Panc1 (cell line): ENCODE results near the gene C2CD2. TPM values are rescaled to one million over a fixed set of nuclear protein-coding genes. Genes with fewer than 3 reads are reported as not detected.

Experiments
- ATAC-seq: fragments of 200-7000 bp; cut with Tn5 transposase; 2 replicates; pipeline ENCODE4 v1.9.1; 2020; ENCODE audit warnings: mild to moderate bottlenecking, moderate library complexity
- BruUV-seq: library from RNA; stranded (reverse); fragments of 400-500 nt; replicated peaks from 2 replicates; lab custom pipeline; 2021; lab: Mats Ljungman, UMichigan
- CTCF ChIA-PET: fragments of 300-600 bp; sonication (Branson Sonifier 250); formaldehyde crosslinking; loops from one replicate; lab custom pipeline; 2022; ENCODE audit warnings: antibody characterized with exemption; lab: Charles Lee
- POLR2A ChIA-PET: fragments of 300-600 bp; sonication (Branson Sonifier 250); formaldehyde crosslinking; loops from one replicate; lab custom pipeline; 2022; ENCODE audit warnings: antibody characterized with exemption; lab: Charles Lee
- DNase-seq: peaks from one replicate; pipeline ENCODE4 v3.0.0-alpha.2; 2010; ENCODE audit warnings: low read depth, low spot score
- H3K27ac ChIP-seq: 2 replicates; pipeline ENCODE4 v1.5.1; 2011; ENCODE audit warnings: mild to moderate bottlenecking, low read length, inconsistent platforms
- H3K27me3 ChIP-seq: fragments of 200-500 bp; sonication (Bioruptor generic); 2 replicates; pipeline ENCODE4 v1.6.0; 2014; ENCODE audit warnings: low read length, inconsistent platforms; ENCODE audit not compliant: control insufficient read depth, insufficient read depth
- H3K36me3 ChIP-seq: fragments of 200-500 bp; sonication (Bioruptor generic); 2 replicates; pipeline ENCODE4 v1.5.1; 2014; ENCODE audit warnings: inconsistent platforms, mild to moderate bottlenecking, low read length, moderate library complexity; ENCODE audit not compliant: control insufficient read depth, insufficient read depth
- H3K4me1 ChIP-seq: 2 replicates; pipeline ENCODE4 v1.5.1; 2011; ENCODE audit warnings: inconsistent platforms, mild to moderate bottlenecking, low read length, moderate library complexity; ENCODE audit not compliant: control insufficient read depth, insufficient read depth
- H3K4me3 ChIP-seq, 2 experiments: 2 replicates each; pipeline ENCODE4 v1.5.1; 2011 to 2012; ENCODE audit warnings: low read depth in 2 of 2, low read length in 2 of 2, mild to moderate bottlenecking in 2 of 2, inconsistent platforms in 1 of 2, moderate library complexity in 1 of 2
- H3K9me3 ChIP-seq: fragments of 200-500 bp; sonication (Bioruptor generic); 2 replicates; pipeline ENCODE4 v1.5.1; 2014; ENCODE audit warnings: low read depth, mild to moderate bottlenecking, inconsistent platforms, low read length, moderate library complexity; ENCODE audit not compliant: control insufficient read depth, insufficient read depth
- CTCF ChIP-seq: fragments of 450-650 bp; IDR thresholded peaks from 2 replicates; pipeline ENCODE4 v1.5.1; 2017; ENCODE audit warnings: mild to moderate bottlenecking
- POLR2AphosphoS5 ChIP-seq: IDR thresholded peaks from 2 replicates; pipeline ENCODE4 v1.6.1; 2012; ENCODE audit warnings: mild to moderate bottlenecking, low read depth, low read length, moderate library complexity
- REST ChIP-seq, 2 experiments: IDR thresholded peaks; 2 replicates each; pipeline ENCODE4 v1.6.1; 2011 to 2012; ENCODE audit warnings: low read depth in 2 of 2, control low read depth in 1 of 2, low read length in 1 of 2, mild to moderate bottlenecking in 1 of 2, moderate library complexity in 1 of 2; ENCODE audit not compliant: insufficient read depth in 1 of 2
- SIN3A ChIP-seq: IDR thresholded peaks from 2 replicates; pipeline ENCODE4 v1.6.1; 2012; ENCODE audit warnings: low read depth, mild to moderate bottlenecking, low read length, moderate library complexity, borderline replicate concordance; ENCODE audit not compliant: insufficient read depth
- TCF7L2 ChIP-seq: IDR thresholded peaks from 2 replicates; pipeline ENCODE4 v1.6.1; 2011; ENCODE audit warnings: mild to moderate bottlenecking, low read depth, low read length, inconsistent platforms
- in situ Hi-C: cut with HindIII; loops from 2 replicates; pipeline ENCODE4 v1.10.0; 2016; ENCODE audit warnings: low sequenced_read_pairs, low pct_unique_long_range_greater_than_20kb
- intact Hi-C: fragments of 100-400 bp; cut with micrococcal nuclease; formaldehyde crosslinking; loops from one replicate; pipeline ENCODE4 v1.10.0; 2022; ENCODE audit not compliant: unreplicated experiment
- total RNA-seq: library from RNA; stranded (reverse); gene quantifications from one replicate; pipeline ENCODE4 v1.2.1, GENCODE V29; 2021; ENCODE audit not compliant: unreplicated experiment

Gene C2CD2
- total RNA-seq, 1 experiment from 2014 or later: 14.0 TPM

GRCh38 chr21:41856572-41856971, 97.2 kb downstream of the C2CD2 start:
- no peak for DNase-seq
- BruUV-seq: no TSS peak
- H3K27ac ChIP-seq: no peak overlapping the region
- intact Hi-C loops (no loop called here), in situ Hi-C loops (no loop called here)
- H3K9me3 ChIP-seq: no peaks in the 10 kb centered on the region
- H3K36me3 ChIP-seq: no peaks in the 10 kb centered on the region
- no peak for ATAC-seq
- H3K4me3 ChIP-seq: no peak overlapping the region
- H3K4me1 ChIP-seq: no peaks in the 10 kb centered on the region
- TF ChIP-seq REST (IDR thresholded peaks at IDR 0.05; ENCODE audit: insufficient read depth in 1 of 2, low read depth in 2 of 2, low read length in 1 of 2) (no peak), POLR2AphosphoS5 (no peak), TCF7L2 (no peak), CTCF (no peak), SIN3A (no peak)
- CTCF ChIA-PET: no interaction called here
- POLR2A ChIA-PET: no interaction called here
- no peaks in the 10 kb centered on the region for H3K27me3 ChIP-seq

- POLR2A ChIA-PET: no interaction called here
- in situ Hi-C loops: no loop called here
- no peaks in the 10 kb centered on the region; the same call in 1 of the 2 replicates for H3K36me3 ChIP-seq
- H3K27ac ChIP-seq: no peak overlapping the region
- no TSS peak for BruUV-seq
- no peaks in the 10 kb centered on the region for H3K9me3 ChIP-seq
- H3K4me3 ChIP-seq: no peak overlapping the region
- no peaks in the 10 kb centered on the region for H3K4me1 ChIP-seq
- ATAC-seq (no peak), DNase-seq (no peak)
- CTCF ChIA-PET: no interaction called here
- H3K27me3 ChIP-seq: no peaks in the 10 kb centered on the region
- intact Hi-C loops: no loop called here
- TF ChIP-seq REST (IDR thresholded peaks at IDR 0.05; ENCODE audit: insufficient read depth in 1 of 2, low read depth in 2 of 2, low read length in 1 of 2): no peak
- TF ChIP-seq POLR2AphosphoS5: no peak
- TF ChIP-seq CTCF: no peak
- no peak for TF ChIP-seq TCF7L2
- no peak for TF ChIP-seq SIN3A
Measured at GRCh38 chr21:41854426-41854995, 99.3 kb downstream of the C2CD2 start.
